Measurements from ENCODE around the gene ASTN2.

The ASTN2 gene

DNA sequence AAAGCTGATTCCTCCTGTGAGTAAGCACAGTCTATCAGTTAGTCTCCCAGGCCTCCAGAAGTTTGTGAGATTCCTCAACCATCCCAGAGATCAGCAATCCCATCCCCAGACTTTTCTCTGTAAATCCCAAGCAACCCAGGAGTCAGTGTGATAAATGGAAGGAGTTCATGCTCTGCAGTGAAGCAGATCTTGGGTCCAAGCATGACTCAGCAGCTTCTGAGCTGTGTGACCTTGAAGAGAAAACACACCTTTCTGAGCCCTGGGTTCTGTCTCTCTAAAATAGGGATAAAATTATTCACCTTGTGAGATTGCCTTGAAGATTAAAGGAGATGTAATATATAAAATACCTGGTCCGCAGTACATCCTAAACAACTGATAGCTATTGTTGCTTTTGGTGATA, 318.7 kb downstream of the ASTN2 start:
- no peaks in the 10 kb centered on the region for H4K20me1 ChIP-seq (ENCODE audit: control insufficient read depth, insufficient read depth, low read depth, low read length)
- no peaks in the 10 kb centered on the region for H3F3A ChIP-seq (ENCODE audit: control insufficient read depth, insufficient read depth)
- no peak for TF ChIP-seq CTCF (IDR thresholded peaks at IDR 0.05; ENCODE audit: low read depth, low read length, poor library complexity, severe bottlenecking)
- TF ChIP-seq EZH2phosphoT487 (IDR thresholded peaks at IDR 0.05; ENCODE audit: borderline replicate concordance, low read length), result no peak
- H3K27me3 ChIP-seq (ENCODE audit: control insufficient read depth, low read length), result no peaks in the 10 kb centered on the region
- no peak overlapping the region for H3K4me2 ChIP-seq (ENCODE audit: low read length)
- H3K36me3 ChIP-seq (ENCODE audit: control insufficient read depth, low read length), result peaks cover 4% of the 10 kb centered on the region; the same call in 1 of the 2 replicates
- no peaks in the 10 kb centered on the region for H3K9me2 ChIP-seq (replicated peaks; ENCODE audit: control insufficient read depth, low read length)
- H3K9me3 ChIP-seq (ENCODE audit: control insufficient read depth, insufficient read depth, low read length), result no peaks in the 10 kb centered on the region
- no peak overlapping the region for H3K27ac ChIP-seq (ENCODE audit: low read depth, low read length)
- H3K4me1 ChIP-seq (ENCODE audit: control insufficient read depth, low read length), result no peaks in the 10 kb centered on the region
- H3K79me2 ChIP-seq (ENCODE audit: control insufficient read depth, low read length), result no peaks in the 10 kb centered on the region
- H3K4me3 ChIP-seq (ENCODE audit: low read length), result no peak overlapping the region

DNA sequence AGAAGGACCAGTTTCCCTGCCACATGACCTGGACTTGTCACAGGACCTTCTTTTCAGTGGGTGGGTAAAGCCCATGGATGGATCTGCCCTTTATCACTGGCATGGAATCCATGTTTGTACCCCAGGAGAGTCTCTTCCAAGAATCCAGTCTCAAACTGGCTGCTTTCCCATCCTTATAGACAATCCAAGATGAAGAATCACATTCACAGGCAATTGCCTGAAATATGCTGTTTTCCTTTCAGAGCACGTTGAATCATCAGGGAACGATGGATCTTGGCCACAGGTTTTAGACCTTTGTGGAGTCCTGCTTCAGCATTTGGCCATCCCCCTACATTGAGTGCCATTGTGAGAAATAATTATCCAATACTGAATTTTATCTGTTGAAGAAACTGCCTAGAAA, 319.8 kb downstream of the ASTN2 start:
- Histone ChIP-seq H3K9me3 (ENCODE audit: control insufficient read depth, insufficient read depth, low read length) (no peaks in the 10 kb centered on the region), H3K9me2 (replicated peaks; ENCODE audit: control insufficient read depth, low read length) (no peaks in the 10 kb centered on the region), H3K4me2 (ENCODE audit: low read length) (no peak overlapping the region), H3K27ac (ENCODE audit: low read depth, low read length) (no peak overlapping the region), H3K27me3 (ENCODE audit: control insufficient read depth, low read length) (no peaks in the 10 kb centered on the region), H3K4me3 (ENCODE audit: low read length) (no peak overlapping the region), H4K20me1 (ENCODE audit: control insufficient read depth, insufficient read depth, low read depth, low read length) (no peaks in the 10 kb centered on the region), H3K79me2 (ENCODE audit: control insufficient read depth, low read length) (no peaks in the 10 kb centered on the region), H3F3A (ENCODE audit: control insufficient read depth, insufficient read depth) (no peaks in the 10 kb centered on the region), H3K36me3 (ENCODE audit: control insufficient read depth, low read length) (peaks cover 4% of the 10 kb centered on the region), H3K4me1 (ENCODE audit: control insufficient read depth, low read length) (no peaks in the 10 kb centered on the region)
- TF ChIP-seq CTCF (IDR thresholded peaks at IDR 0.05; ENCODE audit: low read depth, low read length, poor library complexity, severe bottlenecking), result no peak
- TF ChIP-seq EZH2phosphoT487 (IDR thresholded peaks at IDR 0.05; ENCODE audit: borderline replicate concordance, low read length), result no peak

GRCh38 chr9:117093891-117094844, 320.7 kb downstream of the ASTN2 start:
- Histone ChIP-seq H3K9me3 (ENCODE audit: control insufficient read depth, insufficient read depth, low read length) (no peaks in the 10 kb centered on the region), H3K79me2 (ENCODE audit: control insufficient read depth, low read length) (no peaks in the 10 kb centered on the region), H3K27me3 (ENCODE audit: control insufficient read depth, low read length) (no peaks in the 10 kb centered on the region), H3K36me3 (ENCODE audit: control insufficient read depth, low read length) (peaks cover 4% of the 10 kb centered on the region), H3K4me1 (ENCODE audit: control insufficient read depth, low read length) (no peaks in the 10 kb centered on the region), H3K4me2 (ENCODE audit: low read length) (no peak overlapping the region), H3K4me3 (ENCODE audit: low read length) (no peak overlapping the region), H3F3A (ENCODE audit: control insufficient read depth, insufficient read depth) (no peaks in the 10 kb centered on the region), H4K20me1 (ENCODE audit: control insufficient read depth, insufficient read depth, low read depth, low read length) (no peaks in the 10 kb centered on the region), H3K9me2 (replicated peaks; ENCODE audit: control insufficient read depth, low read length) (no peaks in the 10 kb centered on the region), H3K27ac (ENCODE audit: low read depth, low read length) (no peak overlapping the region)
- TF ChIP-seq CTCF (IDR thresholded peaks at IDR 0.05; ENCODE audit: low read depth, low read length, poor library complexity, severe bottlenecking) (no peak), EZH2phosphoT487 (IDR thresholded peaks at IDR 0.05; ENCODE audit: borderline replicate concordance, low read length) (no peak)

Measured in DOHH2 (cell line).